Mucosa of gallbladder (tissue), 1 donor: ENCODE results near the gene MAG. TPM values are rescaled to one million over a fixed set of nuclear protein-coding genes. Genes with fewer than 3 reads are reported as not detected.
"Not testable (repeated sequence)": the region's sequence is repeated elsewhere in the genome, so short reads cannot be mapped to it uniquely, and the experiment has no call there.

ENCODE experiments used
- DNase-seq: peaks from one replicate; pipeline ENCODE4 v3.0.0-alpha.2; 2020; ENCODE audit warnings: low spot score
- total RNA-seq: library from RNA; stranded (reverse); gene quantifications from one replicate; pipeline ENCODE4 v1.2.1, GENCODE V29; 2021
- donor health status: DM: no; HTN: no; CAD: no.

The MAG gene
- total RNA-seq, 1 donor from 2014 or later, result not detected

- DNase-seq, result no peak
Observed at GRCh38 chr19:35279374-35279773, 12.6 kb upstream of the MAG start.

DNA sequence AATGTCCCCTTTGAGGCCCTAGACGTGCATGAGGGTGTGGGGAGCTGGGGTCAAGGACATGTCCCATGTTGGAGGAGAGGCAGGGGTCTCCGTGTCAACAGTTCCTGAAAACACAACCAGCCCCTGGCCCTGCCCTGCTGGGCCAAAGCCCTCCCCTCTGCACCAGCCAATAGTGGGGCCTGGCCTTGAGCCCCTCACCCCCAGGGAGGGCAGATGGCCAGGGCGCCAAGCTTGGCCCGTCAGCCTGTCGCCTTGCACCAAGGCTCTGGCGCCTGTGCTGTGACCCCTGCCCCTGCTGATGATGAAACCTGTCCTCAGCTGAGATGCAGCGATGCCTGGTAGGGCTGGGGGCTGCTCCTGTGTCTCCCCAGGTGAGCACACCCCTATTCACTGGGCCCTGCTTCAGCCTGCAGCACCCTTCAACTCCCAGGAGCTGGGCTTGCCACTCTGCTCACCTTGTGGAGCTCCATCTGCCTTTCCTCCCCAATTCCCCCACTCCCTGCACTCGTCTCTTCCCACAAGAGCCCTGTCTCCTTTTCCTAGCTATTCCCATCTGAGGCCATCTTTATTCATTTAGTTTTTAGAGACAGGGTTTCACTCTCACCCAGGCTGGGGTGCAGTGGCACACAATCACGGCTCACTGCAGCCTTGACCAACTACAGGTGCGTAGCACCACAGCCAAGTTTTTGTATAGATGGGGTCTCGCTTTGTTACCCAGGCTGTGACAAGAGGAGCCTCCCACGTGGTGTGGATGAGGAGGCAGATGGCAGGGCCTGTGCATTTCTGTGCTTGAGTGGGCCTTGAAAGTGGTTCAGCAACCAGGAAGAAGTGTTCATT, 11.8 kb upstream of the MAG start:
- DNase-seq, result no peak

DNA sequence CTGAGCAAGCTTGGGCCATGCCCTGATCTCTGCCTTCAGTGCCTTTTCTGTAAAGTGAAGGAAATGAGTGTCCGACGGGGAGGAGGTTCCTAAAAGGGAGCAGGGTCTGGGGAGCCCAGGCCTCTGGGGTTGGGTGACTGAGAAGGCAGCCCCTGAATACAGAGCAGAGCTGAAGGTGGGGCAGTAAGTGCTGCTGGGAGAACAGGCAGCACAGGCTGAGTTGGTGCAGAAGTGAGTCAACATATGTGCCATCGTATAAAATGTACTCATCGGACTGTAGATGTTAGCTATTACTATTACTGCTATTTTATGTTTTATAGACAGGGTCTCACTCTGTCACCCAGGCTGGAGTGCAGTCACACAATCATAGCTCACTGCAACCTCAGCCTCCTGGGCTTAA, 10.7 kb upstream of the MAG start:
- no peak for DNase-seq

DNA sequence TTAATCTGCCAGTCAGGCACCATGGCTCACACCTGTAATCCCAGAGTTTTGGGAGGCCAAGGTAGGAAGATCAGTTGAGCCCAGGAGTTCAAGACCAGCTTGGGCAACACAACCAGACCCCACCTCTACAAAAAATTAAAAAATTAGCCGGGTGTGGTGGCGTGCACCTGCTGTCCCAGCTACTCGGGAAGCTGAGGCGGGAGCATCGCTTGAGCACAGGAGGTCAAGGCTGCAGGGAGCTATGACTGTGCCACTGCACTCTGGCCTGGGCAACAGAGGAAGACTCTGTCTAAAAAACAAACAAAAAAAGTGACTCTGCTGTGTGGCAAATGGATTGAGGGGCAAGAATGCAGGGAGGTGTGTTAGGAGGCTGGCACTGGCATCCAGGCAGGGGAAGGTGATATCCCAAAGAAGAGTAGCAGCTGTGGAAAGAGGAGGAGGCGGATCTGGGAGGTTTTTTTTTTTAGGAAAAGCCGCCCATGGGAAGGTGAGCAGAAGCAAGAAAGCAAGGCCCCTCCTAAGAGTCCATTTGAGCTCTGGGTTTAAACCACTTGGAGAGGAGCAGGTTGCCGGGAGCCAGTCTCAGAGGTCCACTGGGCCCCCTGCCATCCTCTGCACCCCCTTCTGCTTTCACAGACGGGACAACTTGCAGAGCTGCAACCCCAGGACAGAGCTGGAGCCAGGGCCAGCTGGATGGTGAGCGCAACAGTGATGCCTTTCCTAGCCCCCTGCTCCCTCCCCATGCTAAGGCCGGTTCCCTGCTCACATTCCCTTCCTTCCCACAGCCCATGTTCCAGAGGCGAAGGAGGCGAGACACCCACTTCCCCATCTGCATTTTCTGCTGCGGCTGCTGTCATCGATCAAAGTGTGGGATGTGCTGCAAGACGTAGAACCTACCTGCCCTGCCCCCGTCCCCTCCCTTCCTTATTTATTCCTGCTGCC, 7.5 kb upstream of the MAG start:
- no peak for DNase-seq

- no peak for DNase-seq
Observed at GRCh38 chr19:35285095-35285449, 6.9 kb upstream of the MAG start.

- DNase-seq, result not testable (repeated sequence)
Observed at GRCh38 chr19:35285465-35285864, 6.5 kb upstream of the MAG start.

DNA sequence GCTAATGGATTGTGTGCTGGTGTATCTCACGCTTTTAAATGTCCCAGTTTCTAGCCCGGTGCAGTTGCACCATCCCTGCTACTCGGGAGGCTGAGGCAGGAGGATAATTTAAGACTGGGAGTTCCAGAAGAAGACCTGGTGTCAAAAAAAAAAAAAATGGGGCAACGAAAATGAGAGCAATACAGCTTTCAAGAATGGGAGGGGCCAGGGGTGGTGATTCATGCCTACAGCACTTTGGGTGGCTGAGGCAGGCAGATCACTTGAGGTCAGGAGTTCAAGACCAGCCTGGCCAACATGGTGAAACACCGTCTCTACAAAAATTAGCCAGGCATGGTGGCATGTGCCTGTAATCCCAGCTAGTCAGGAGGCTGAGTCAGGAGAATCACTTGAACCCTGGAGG, 5.9 kb upstream of the MAG start:
- DNase-seq, result not testable (repeated sequence)

DNA sequence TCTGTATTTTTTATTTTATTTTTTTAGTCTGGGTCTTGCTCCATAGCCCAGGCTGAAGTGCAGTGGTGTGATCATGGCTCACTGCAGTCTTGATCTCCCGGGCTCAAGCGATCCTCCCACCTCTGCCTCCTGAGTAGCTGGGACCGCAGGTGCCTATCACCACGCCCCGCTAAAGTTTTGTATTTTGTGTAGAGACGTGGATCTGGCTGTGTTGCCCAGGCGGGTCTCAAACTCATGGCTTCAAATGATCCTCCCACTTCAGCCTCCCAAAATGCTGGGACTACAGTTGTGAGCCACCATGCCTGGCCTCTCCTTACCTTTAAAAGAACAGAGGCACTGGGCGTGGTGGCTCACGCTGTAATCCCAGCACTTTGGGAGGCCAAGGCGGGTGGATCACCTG, 4.2 kb upstream of the MAG start:
- no peak for DNase-seq

DNA sequence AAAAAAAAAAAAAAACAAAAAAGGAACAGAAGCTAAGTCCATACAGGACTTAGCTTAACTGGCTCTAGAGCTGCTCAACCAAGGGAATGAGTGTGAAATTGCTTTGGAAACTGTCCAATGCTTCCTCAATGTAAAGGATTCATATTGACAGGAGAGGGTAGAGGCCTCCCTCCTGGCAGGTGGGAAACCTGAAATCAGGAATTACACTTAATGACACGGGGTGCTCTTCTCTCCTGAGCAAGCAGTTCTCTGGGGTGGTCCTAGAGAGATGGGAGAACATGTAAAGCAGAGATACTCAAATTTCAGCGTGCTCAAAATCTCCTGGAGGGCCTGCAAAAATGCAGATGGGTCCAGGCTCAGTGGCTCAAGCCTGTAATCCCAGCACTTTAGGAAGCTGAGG, 3.6 kb upstream of the MAG start:
- DNase-seq, result no peak

- DNase-seq, result no peak
Observed at GRCh38 chr19:35288906-35289305, 3.1 kb upstream of the MAG start.

DNA sequence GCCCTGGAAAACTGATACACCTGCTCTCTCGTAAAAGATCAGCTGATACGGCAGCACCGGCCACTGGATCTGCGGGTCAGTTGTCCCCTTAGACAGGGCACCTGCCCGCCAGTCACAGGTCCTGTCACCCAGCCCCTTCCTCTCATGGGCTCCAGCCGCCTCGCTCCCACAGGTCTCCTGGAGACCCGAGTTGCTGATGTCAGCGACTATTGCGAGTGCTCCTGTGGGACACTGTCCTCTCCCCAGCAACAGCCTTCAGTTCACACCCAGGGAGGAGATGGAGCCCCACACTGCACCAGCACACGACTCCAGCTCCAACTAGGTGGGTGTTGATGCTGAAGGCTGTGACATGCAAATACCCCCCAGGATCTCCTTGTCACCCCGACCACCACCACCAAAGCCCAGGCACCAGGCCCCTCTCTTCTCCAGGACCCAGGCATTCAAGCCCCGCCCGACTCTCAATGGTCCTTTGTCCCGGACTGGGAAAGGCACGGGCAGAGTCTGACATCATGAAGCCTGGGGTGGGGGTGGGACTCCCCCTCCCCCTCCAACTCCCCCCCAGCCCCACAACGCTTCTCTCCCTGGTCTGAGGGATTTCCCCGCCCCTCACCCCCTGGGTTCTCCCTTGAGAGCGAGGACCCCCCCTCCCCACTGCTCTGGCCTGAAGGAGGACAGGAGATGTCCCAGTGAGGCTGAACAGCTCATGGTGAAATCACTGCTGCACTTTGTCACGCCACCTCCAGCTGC, 1.4 kb upstream of the MAG start:
- DNase-seq, result no peak

GRCh38 chr19:35291259-35291658, 702 bp upstream of the MAG start:
- DNase-seq, result no peak

DNA sequence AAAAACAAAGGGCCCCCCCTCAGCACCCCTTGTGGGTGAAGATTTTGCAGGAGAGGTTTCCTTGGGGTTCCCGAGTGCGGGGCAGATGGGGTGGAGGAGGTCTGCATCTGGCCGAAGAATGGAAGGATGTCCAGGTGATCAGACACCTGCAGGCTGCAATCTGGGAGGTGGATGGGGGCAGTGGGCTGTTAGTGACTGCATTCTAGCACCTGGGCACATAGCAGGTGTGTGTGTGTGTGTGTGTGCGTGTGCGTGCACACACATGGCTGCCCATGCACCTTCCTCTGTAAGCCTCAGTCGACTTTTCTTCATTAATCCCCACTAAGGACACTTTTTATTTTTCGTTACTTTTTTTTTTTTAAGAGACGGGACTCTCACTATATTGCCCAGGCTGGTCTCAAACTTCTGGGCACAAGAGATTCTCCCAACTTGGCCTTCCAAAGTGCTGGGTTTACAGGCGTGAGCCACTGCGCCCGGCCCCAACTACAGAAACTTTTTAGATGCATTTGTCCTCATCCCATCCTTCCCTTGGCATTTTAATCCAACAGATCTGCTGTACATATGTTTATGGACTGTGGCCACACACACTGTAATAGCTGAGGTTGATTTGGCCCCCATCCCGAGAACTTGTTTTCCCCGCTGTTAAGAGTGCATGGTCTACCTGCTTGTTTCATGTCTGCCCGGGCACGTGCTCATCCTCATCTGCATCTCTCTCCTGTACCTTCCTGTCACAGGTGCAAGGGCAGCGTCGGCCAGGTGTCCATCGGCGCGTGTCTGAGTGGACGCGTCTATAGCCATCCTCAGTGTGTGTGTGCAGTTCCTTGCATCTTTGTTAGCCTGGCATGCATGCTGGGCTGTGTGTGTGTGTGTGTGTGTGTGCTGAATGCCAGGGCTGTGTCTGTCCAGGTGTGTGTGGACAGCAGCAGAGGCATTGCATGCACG, 731 bp downstream of the MAG start:
- no peak for DNase-seq

GRCh38 chr19:35293363-35293739, 1.4 kb downstream of the MAG start:
- DNase-seq, result no peak

DNA sequence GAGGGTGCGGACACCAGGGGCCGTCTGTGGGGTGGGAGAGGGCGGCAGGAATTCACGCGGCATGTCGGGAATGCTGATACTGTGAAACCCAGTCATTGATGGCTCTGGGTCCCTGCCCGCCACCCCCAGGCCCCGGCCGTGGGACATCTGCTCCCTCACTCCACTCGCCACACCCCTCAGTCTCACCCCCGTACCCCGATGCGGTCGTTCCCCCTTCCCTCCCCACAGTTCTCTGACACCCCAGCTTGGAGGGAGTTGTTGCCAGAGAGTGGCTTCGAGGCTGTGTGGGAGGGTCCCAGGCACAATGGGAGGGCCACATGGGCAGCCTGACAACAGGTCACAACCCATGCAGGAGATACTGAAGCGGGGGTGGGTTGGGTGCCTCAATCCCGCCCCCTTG, 1.8 kb downstream of the MAG start:
- no peak for DNase-seq

- DNase-seq, result no peak
Observed at GRCh38 chr19:35294328-35294727, 2.4 kb downstream of the MAG start.

DNA sequence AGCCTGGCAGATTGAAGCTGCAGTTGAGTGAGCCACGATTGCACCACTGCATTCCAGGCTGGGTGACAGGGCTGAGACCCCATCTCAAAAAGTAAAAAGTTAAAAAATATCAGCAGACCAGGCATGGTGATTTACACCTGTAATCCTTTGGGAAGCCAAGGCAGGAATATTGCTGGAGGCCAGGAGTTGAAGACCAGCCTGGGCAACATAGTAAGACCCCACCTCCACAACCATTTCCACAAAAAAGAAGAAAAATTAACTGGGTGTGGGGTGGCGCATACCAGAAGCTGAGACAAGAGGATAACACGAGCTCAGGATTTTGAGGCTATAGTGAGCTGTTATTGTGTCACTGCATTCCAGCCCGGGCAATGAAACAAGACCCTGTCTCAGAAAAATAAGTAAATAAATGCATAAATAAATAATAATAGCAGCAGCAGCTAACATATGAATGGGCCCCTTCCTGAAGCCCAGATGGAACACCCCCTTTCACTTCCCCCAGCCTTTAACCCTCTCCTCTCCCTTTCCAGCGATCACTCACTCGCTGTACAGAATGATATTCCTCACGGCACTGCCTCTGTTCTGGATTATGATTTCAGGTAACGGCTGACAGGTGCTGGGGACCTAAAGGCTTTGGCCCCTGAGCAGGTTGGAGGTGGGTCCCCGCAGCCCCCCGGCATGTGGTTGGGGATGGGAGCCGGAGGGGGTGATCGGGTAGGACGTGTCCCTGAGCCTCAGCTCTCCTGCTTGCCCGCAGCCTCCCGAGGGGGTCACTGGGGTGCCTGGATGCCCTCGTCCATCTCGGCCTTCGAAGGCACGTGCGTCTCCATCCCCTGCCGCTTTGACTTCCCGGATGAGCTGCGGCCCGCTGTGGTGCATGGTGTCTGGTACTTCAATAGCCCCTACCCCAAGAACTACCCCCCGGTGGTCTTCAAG, 3.2 kb downstream of the MAG start:
- DNase-seq, result no peak

DNA sequence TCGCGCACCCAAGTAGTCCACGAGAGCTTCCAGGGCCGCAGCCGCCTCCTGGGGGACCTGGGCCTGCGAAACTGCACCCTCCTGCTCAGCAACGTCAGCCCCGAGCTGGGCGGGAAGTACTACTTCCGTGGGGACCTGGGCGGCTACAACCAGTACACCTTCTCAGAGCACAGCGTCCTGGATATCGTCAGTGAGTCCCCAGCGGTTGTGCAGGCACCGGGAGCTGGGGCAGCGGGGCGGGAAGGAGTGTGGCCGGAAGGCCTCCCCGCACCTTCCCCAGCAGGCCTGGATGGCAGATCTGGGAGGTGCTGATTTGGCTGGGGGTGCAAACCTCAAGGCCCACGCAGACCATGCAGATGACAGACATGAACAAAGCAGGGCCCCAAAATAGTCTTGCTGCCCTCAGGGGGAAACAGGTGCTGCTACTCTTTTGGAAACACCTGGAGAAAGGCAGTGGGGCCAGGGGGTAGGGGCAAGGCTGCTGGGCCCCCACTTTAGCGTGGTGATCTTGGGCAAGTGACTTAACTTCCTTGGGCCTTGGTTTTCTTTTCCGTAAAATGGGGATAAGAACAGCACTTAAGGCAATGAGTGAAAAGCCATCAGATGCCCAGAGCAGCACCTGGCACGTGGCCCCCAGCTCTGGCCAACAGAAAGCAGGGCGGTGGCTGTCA, 4.0 kb downstream of the MAG start:
- DNase-seq, result no peak
